NCI-H1436 treated with DMSO at 0.1 percent for 48 hours (cell line): ENCODE results near the gene GATC.
"Not testable (repeated sequence)": the region's sequence is repeated elsewhere in the genome, so short reads cannot be mapped to it uniquely, and the experiment has no call there.

Experiments used
- DNase-seq: peaks from one replicate; lab custom pipeline; 2025; lab: John Stamatoyannopoulos, UW

GATC gene

DNA sequence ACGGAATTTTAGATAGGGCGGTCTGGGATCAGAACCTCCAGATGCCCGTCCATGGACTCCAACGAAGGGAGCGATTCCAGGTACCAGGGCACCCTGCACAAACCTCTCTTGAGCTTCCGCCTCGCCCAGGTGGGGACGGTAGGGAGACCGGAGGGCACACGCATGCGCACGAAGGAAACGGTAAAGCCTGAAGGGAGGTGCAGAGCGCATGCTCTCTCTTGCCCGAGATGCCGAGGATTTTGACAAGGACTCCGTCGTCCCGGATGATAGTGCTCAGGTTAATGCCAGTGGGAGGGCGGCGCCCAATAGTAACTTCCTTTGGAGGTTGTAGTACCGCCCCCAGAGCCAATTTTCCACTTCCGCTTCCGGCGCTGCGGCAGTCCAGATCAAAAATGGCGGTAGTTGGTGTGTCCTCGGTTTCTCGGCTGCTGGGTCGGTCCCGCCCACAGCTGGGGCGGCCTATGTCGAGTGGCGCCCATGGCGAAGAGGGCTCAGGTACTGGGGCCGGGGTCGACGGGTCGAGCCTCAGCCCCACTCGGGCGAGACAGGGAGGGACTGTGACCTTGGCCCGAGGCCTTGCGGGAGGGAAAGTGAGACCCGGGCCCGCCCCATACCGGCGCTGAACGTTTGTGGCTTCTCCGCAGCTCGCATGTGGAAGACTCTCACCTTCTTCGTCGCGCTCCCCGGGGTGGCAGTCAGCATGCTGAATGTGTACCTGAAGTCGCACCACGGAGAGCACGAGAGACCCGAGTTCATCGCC, 8.3 kb upstream of the GATC start, which contains the start of gene COX6A1:
TSS of gene COX6A1 (plus strand) at position 379 of the 760 bp plus-strand sequence. CDS start at position 393, 14 bp downstream.
- peak; percentile 98 for DNase-seq

DNA sequence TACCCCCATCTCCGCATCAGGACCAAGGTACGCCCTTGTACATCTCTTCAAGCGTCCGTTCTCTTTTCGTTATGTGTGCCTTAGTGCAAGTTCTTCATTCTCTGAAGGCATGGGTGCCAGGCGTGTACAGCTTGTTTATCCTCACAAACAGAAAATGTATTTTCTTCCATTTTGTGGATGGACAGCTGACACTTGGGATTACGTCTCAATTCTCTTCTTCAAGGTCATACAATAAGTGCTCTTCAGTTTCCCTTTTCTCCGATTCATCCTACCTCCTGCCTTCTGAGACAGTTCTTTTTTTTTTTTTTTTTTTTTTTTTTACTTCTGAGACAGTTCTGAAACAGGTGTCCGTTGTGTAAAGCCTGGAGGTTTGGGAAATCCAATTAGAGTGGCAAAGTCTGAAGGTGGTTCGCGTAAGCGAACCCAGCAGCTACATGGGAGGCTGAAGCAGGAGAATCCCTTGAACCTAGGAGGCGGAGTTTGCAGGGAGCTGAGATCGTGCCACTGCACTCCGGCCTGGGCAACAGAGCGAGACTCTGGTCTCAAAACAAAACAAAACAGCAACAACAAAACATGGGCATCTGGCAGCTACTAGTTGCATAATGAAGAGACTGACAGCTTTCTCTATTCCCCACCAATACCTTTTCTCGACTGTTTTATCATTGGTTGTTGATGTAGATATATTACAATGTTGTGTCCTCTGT, 7.6 kb upstream of the GATC start:
- DNase-seq, result no peak

DNA sequence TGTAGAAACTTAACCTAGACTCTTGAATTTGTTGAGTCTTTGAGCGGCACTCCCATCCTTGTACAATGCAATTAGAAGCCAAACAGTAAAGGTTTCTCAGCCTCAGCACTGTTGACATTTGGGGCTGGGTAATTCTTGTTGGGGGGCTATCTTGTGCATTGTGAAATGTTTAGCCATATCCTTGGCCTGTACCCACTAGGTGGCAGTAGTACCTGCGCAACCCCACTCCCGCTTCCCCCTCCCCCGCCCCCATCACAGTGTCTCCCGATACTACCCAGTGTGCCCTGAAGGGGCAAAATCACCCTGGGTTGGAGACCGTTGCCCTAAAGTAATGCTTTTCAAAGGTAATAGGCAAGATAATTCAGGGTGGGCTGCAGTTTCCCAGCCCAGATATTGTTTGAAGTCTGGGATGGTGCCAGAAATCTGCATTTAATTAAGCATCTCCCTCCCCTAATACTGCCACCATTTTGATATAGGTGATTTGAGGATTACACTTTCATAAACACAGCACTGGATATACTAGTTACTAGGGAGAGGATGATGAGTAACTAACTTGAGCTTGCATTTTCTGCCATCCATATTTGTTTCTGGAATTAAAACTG, 6.5 kb upstream of the GATC start:
- no peak for DNase-seq

DNA sequence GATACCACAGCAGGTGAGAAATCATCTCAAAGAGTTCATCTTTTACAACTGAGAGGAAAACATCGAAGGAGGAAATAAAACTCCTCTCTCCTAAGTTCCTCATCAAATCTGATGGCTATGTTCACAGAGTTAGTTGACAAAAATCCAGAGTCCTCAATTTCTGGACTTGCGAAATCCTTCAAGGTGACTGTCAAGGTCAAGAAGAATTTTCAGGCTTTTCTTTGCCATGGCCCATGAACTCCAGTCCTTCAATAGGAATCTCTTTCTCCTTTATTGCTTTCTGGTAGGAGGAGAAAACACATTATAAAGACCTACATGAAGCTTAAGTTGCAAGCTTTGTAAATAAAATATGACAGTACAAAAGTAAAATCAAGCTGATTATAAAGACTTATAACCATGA, 1.6 kb upstream of the GATC start:
- no peak for DNase-seq

DNA sequence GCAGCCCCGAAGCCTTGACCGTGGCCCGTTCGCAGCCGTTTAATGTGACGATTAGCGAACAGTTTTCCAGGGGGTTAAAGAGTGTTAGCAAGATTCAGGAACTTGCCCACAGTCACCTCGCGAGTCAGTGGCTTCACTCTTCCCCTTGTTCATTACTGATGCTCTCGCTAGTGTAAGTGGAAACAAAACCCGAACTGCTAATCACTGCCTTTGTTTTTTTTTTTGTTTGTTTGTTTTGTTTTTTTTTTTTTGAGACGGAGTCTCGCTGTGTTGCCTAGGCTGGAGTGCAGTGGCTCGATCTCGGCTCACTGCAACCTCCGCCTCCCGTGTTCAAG, 567 bp downstream of the GATC start:
- DNase-seq, result not testable (repeated sequence)

DNA sequence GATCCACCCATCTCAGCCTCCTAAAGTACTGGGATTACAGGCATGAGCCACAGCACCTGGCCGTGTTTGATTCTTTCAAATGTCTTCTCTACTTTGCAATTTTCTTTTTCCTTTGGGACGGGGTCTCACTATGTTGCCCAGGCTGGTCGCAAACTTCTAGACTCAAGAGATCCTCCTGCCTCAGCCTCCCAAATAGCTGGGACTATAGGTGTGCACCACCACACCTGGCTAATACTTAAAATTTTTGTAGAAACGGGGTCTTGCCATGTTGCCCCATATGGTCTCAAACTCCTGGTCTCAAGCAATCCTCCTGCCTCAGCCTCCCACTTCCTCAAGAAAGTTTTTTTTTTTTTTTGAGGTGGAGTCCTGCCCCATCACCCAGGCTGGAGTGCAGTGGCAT, 1.7 kb downstream of the GATC start:
- no peak for DNase-seq

DNA sequence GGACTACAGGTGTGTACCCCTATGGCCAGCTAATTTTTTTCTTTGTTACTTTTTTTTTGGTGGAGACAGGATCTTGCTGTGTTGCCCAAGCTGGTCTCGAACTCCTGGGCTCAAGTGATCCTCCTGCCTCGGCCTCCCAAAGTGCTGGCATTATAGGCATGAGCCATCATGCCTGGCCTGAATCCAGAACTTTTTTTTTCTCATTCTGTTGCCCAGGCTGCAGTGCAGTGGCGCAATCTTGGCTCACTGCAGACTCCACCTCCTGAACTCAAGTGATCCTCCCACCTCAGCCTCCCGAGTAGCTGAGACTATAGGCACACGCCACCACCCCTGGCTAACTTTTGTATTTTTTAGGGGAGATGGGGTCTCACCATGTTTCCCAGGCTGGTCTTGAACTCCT, 6.3 kb downstream of the GATC start:
- not testable (repeated sequence) for DNase-seq

DNA sequence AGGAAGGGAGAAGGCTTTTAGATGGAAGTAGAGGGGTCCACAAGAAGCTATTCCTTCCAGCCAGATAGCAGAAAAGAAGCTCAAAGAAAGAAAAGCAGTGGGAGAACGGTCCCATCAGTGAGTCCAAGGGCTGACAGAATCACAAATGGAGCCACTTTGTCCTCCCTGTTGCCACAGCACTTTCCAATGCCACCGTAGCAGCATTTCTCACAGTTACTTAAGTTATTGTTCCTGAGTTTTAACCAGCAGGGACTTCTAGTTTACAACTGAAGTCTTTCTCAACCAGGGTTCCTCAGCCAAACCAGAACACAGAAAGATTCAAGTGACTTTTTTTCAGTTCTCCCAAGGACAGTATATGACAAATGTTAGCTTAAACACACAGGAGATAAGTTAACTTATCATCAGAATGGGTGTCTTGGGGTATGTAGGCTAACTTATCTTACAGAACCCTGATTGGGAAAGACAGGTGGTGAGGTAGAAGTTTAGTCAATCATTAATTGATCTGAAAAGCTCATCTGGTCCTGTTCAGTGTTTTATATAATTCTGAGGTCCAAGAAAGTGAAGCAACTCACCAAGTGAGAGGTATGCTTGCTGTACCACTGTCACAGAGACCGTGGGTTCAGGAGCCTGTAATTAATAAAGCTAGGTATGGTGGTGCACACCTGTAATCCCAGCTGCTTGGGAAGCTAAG, 7.0 kb downstream of the GATC start:
- no peak for DNase-seq

DNA sequence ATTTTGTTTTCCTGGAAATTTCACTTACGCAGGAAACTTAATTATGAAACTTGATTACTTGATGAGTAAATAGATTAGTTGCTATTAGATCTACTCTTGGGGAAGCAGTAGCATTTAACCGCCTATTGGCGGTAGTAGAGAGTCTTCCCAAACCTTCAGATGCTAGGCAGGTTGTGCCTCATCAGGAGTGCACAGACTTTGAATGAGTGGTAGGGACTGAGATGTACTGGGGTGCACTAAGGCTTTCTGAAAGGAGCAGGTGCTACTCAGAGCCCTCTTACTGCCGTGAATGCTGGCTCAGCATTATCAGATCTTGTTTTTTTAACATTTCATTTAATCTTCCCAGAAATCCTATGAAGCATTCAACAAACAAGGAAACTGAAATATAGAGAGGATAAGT, 7.7 kb downstream of the GATC start:
- no peak for DNase-seq

DNA sequence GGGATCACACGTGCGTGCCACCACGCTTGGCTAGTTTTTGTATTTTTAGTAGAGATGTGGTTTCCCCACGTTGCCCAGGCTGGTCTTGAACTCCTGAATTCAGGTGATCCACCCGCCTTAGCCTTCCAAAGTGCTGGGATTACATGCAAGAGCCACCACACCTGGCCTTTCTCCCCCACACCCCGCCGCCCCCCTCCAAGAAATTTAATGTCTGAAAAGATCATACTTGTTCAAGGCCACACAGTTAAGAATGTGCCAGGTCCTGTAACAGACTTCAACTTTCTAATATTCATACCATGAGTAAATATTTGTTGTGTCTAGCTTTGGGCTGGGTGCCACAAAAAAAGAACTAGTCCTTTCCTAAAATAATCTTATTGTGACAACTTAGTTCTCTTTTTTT, 9.1 kb downstream of the GATC start:
- no peak for DNase-seq

DNA sequence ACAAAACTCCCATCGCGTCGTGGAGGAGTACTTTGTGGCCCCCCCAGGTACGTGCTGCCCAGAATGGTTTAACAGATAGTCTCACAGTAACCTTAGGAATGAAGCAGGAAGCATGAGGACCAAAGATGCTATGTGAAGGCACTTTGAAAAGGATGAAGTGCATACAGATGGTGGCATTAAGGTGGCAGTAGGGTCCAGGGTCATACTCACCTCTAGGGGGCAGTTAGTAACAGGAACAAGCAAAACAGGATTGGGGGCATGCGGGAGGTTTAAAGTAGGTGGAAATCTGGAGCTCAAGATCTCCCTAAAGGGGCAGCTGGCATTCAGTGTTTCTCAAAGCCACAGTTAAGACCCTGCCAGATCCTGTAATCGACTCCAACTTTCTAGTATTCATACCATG, 10.9 kb downstream of the GATC start:
- DNase-seq, result no peak

DNA sequence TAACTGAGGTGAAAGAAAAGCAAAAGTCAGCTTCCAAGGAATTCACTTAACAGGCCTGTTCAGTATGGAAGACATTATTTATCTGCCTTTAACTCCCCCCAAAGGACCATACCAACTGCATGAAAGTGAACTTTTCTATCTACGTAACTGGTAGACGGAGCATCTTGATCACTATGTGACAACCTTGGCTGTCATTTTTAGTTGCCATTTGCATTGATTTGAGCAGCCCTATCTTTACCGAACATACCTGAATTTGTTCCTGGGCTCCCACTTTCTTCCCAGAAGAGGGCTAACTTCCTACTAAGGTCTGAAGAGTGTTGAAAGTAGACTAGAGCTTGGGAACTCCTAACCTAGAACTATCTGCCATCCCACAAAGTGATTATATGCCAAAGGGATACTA, 13.9 kb downstream of the GATC start:
- no peak for DNase-seq

DNA sequence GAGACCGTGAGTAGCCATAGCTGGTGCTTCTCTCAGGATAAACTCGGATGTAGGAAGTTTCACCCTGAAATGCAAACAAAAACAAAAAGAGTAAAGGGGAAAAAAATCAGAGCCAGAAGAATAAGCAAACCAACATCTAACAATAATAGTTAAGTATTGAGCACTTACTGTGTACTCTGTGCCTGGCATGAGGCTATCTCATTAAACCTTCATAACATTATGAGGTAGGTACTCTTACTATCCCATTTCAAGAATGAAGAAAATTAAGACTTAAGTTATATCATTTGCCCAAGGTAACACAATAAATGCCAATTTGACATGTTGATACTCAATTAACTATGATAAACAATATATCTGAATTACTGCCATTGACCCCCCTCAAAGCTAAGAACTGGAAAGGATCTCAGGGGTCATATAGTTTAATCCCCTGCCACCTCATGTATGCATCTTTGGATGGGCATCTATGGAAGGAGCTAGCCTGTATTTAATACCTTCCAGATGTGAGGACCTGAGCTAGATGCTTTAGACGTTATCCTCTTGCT, 15.9 kb downstream of the GATC start:
- no peak for DNase-seq

DNA sequence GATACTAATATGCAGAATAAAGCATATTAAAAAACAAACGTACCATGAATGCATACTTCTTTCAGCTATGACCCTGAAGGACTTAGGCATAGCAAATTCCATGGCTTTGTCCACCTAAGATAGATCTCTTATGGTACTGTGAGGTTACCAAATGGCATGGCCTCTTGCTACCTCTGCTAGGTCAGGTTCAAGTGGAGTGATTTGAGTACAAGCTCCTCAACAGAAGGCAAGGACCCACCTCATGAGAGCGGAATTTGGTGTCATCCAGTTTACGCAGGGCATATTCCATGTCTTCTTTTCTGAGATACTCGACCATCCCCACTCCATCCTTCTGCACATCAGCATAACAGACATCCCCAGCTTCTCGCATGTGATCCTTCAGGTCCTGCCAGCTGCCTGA, 17.5 kb downstream of the GATC start:
- DNase-seq, result no peak

DNA sequence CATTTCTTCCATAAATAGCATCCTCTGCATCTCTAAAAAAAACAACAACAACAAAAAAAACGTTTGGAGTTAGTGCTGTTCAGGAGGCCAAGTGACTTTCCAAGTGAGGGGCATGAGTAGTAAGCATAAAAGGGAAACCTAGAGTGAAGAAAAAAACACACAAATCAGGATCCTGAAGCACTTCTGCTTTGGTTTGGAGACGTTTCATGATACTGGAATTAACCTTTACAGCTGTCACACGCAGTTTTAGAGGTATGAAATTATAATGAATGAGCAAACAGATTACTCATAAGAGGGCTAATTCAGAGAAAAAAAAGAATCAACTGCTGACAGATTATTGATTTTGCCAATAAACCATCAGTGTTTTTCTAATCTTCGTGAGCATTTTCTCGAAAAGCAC, 19.5 kb downstream of the GATC start:
- DNase-seq, result no peak

DNA sequence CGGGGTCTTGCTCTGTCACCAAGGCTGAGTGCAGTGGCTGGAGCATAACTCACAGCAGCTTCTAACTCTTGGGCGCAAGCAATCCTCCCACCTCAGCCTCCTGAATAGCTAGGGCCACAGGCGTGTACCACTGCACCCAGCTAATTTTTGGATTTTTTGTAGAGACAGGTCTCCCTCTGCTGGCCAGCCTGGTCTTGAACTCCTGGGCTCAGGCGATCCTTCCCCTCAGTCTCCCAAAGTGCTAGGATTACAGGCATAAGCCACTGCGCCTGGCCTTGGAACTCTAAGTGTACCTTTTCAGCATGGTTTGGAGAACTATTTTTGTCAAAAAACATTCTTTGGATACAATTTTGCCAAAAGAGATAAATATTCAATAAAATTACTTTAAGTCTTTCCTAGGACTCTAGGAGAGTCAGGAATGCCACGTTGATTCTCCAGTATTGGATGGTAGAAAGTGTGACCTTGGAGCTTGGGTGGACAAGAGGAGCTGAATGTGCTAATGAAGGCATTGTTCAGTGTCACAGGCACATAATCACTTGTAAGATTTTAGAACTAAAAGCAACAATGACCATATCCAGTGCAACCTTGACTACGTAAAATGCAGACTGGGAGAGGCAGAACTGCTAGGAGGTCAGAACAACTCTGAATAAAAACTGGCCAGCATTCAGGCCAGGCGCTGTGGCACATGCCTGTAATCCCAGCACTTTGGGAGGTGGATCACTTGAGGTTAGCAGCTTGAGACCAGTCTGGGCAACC, 20.5 kb downstream of the GATC start:
- DNase-seq, result no peak

DNA sequence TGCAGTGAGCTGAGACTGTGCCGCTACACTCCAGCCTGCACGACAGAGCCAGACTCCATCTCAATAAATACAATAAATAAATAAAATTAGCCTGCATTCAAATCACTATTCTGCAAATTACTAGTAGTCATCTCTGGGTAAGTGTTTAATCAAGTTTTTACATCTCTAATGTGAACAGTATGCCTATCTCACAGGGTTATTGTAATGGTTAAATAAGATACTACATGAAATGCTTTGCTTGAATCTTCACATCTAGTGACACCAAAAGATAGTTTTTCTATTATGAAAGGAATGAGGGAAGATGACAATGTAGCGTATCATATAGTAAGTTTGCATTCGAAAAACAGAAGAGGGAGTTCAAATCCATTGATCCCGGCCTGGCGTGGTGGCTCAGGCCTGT, 21.2 kb downstream of the GATC start:
- no peak for DNase-seq

DNA sequence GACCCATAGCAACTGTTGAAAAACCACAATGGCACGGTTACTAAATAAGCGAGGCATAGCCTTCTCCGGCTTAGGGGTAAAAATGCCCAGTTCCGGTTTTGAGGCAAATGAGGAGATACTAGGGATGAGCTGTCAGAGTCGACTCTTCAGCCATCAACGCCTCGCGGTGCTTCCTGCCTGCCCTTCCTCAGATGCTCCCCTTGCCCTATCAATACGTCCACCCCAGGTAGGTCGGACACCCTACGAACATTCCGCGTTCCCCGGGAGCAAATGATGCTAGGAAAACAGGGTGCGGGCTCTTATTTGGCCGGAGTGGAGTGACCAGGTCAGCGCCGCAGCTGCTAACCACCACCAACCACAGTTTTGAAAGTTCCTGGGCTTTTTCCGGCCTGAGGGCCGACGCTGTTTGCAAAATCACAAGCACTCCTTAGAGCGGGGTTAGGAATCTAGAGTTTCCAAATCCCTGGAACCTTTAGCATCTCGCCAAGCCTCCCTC, 22.1 kb downstream of the GATC start:
- DNase-seq, result no peak

DNA sequence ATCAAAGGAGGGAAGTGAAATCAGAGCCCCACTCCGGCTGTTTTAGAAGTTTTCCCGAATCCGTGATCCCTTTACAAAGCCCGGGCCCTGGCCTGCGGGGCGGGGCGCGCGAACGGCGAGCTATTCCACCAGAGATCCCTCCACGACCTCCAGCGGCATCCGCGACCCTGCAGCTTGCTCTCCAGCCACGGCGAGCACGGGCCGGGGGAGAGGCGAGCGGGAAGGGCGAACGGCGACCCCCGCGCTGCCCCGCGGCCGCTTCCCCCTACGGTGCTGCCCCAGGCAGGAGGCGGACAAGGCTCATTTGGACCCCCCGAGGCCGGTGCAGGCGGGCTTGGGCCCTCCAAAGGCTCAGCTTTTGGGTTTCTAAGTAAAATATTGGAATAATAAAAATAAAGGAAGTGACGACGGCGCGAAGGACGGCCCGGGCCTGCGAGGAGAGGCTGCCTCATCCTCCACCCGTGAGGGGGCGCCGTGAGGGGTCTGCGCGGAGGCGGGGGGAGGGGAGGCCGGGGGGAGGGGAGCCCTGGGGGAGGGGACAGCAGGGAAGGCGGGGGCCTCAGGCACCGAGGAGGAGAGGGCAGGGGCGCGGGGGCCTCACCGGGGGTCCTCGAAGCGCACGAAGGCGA, 22.7 kb downstream of the GATC start:
- no peak for DNase-seq

DNA sequence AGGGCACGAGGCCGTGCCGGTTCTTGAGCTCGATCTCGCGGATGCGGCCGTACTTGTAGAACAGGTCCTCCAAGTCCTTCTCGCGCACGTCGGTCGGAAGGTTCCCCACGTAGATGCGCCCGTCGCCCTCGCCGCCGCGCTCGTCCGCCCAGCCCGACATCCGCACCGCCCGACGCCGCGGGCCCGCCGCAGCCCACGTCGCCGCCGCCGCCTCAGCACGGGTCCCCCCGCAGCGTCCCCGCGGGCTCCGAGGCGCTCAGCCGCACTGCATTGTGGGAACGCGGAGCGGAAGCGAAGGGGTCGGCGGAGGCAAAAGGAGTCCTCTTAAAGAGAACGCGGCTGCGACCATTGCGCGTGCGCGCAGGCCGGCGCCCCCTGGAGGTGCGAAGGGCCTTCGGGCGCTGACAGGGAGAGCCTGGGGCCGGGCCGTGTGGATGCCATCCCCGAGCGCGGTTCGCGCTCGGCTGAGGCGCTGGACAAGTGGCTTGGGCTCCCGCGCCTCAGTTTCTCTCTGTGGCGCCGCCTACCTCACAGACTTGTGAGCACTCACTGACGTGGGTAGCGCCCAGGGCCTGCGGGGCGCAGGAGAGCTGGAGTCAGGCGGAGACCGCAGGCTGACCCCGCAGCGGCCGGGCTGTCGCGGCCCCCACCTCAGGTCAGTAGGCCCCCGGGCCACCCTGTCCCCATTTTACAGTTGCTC, 23.4 kb downstream of the GATC start, which contains the start of gene SRSF9:
TSS of gene SRSF9 (minus strand) at position 299 of the 700 bp plus-strand sequence. CDS start at position 160, 139 bp downstream.
- peak; percentile 74 for DNase-seq
